NCI-H1048 (cell line): Measurements from ENCODE around the gene SARDH.
"Not testable (repeated sequence)": the region's sequence is repeated elsewhere in the genome, so short reads cannot be mapped to it uniquely, and the experiment has no call there.

Experiments used
- DNase-seq: peaks from one replicate; lab custom pipeline; 2025; lab: John Stamatoyannopoulos, UW

Gene SARDH

GRCh38 chr9:133684936-133685361, 53.2 kb downstream of the SARDH start:
- DNase-seq: no peak

- DNase-seq: no peak
Observed at GRCh38 chr9:133684121-133684935, 53.8 kb downstream of the SARDH start.

- DNase-seq: no peak
Observed at GRCh38 chr9:133683586-133684120, 54.5 kb downstream of the SARDH start.

- no peak for DNase-seq
Observed at GRCh38 chr9:133682818-133683585, 55.1 kb downstream of the SARDH start.

- no peak for DNase-seq
Observed at GRCh38 chr9:133681658-133682306, 56.4 kb downstream of the SARDH start.

- no peak for DNase-seq
Observed at GRCh38 chr9:133680976-133681657, 57.0 kb downstream of the SARDH start.

- no peak for DNase-seq
Observed at GRCh38 chr9:133680250-133680975, 57.7 kb downstream of the SARDH start.

GRCh38 chr9:133679466-133680061, 58.6 kb downstream of the SARDH start:
- no peak for DNase-seq

GRCh38 chr9:133679056-133679455, 59.1 kb downstream of the SARDH start:
- DNase-seq: no peak

- DNase-seq: no peak
Observed at GRCh38 chr9:133677126-133678010, 60.8 kb downstream of the SARDH start.

- no peak for DNase-seq
Observed at GRCh38 chr9:133676450-133676849, 61.7 kb downstream of the SARDH start.

- not testable (repeated sequence) for DNase-seq
Observed at GRCh38 chr9:133675796-133676195, 62.4 kb downstream of the SARDH start.

GRCh38 chr9:133674091-133674490, 64.1 kb downstream of the SARDH start:
- no peak for DNase-seq

- no peak for DNase-seq
Observed at GRCh38 chr9:133673258-133673655, 64.9 kb downstream of the SARDH start.

- DNase-seq: no peak
Observed at GRCh38 chr9:133672503-133673257, 65.5 kb downstream of the SARDH start.

- DNase-seq: no peak
Observed at GRCh38 chr9:133671371-133671770, 66.8 kb downstream of the SARDH start.

GRCh38 chr9:133670466-133670865, 67.7 kb downstream of the SARDH start:
- DNase-seq: no peak

GRCh38 chr9:133669182-133669801, 68.9 kb downstream of the SARDH start:
- DNase-seq: no peak
